Neural cell (in vitro differentiated cells): ENCODE results near the gene CCM2L. TPM values are rescaled to one million over a fixed set of nuclear protein-coding genes. Genes with fewer than 3 reads are reported as not detected.

Experiments
- H2AFZ ChIP-seq: fragments of 200-600, 300-800 bp; sonication (generic), shearing (Covaris generic); 2 replicates; pipeline ENCODE4 v1.6.0; 2014; ENCODE audit warnings: low read depth, mild to moderate bottlenecking, antibody characterized with exemption, low read length, moderate library complexity
- H3F3A ChIP-seq: fragments of 200-600 bp; shearing (Covaris generic); 2 replicates; pipeline ENCODE4 v1.6.1; 2016; ENCODE audit warnings: mild to moderate bottlenecking, moderate library complexity, mixed read lengths, antibody characterized with exemption, low read length; ENCODE audit not compliant: insufficient read depth, poor library complexity, severe bottlenecking
- H3K27ac ChIP-seq: fragments of 200-600, 300-800 bp; sonication (generic), shearing (Covaris generic); 2 replicates; pipeline ENCODE4 v1.5.1; 2014; ENCODE audit warnings: mild to moderate bottlenecking, low read length, moderate library complexity
- H3K27me3 ChIP-seq: fragments of 300-800, 200-600 bp; sonication (generic), shearing (Covaris generic); 2 replicates; pipeline ENCODE4 v1.6.0; 2014; ENCODE audit warnings: mild to moderate bottlenecking, low read depth, low read length, moderate library complexity; ENCODE audit not compliant: insufficient read depth
- H3K36me3 ChIP-seq: fragments of 300-800, 200-600 bp; sonication (generic), shearing (Covaris generic); 2 replicates; pipeline ENCODE4 v1.5.1; 2014; ENCODE audit warnings: mild to moderate bottlenecking, antibody characterized with exemption, low read length, moderate library complexity; ENCODE audit not compliant: insufficient read depth
- H3K4me2 ChIP-seq: fragments of 300-800, 200-600 bp; sonication (generic), shearing (Covaris generic); 2 replicates; pipeline ENCODE4 v1.6.0; 2014; ENCODE audit warnings: mild to moderate bottlenecking, low read length
- H3K4me3 ChIP-seq: fragments of 300-800, 200-600 bp; sonication (generic), shearing (Covaris generic); 2 replicates; pipeline ENCODE4 v1.5.1; 2014; ENCODE audit warnings: mild to moderate bottlenecking, low read length, moderate library complexity
- H3K79me2 ChIP-seq: fragments of 200-600 bp; shearing (Covaris generic); replicated peaks from 2 replicates; pipeline ENCODE4 v1.6.0; 2014; ENCODE audit warnings: mild to moderate bottlenecking, low read length, moderate library complexity; ENCODE audit not compliant: insufficient read depth
- H3K9ac ChIP-seq: fragments of 300-800, 200-600 bp; sonication (generic), shearing (Covaris generic); 2 replicates; pipeline ENCODE4 v1.6.1; 2016; ENCODE audit warnings: mild to moderate bottlenecking, low read length, mixed read lengths
- H3K9me2 ChIP-seq: fragments of 200-600 bp; shearing (Covaris generic); 2 replicates; pipeline ENCODE4 v1.6.1; 2016; ENCODE audit warnings: mild to moderate bottlenecking, low read length, mixed read lengths; ENCODE audit not compliant: insufficient read depth
- H3K9me3 ChIP-seq: fragments of 200-600, 300-800 bp; sonication (generic), shearing (Covaris generic); 2 replicates; pipeline ENCODE4 v1.6.1; 2016; ENCODE audit warnings: mild to moderate bottlenecking, mixed run types, low read length, moderate library complexity, mixed read lengths
- H4K20me1 ChIP-seq: fragments of 200-600 bp; shearing (Covaris generic); 2 replicates; pipeline ENCODE4 v1.6.1; 2016; ENCODE audit warnings: mild to moderate bottlenecking, mixed run types; ENCODE audit not compliant: insufficient read depth
- CTCF ChIP-seq: fragments of 450-650 bp; IDR thresholded peaks from 2 replicates; pipeline ENCODE4 v1.5.1; 2014; ENCODE audit warnings: antibody characterized with exemption, mild to moderate bottlenecking, moderate library complexity; ENCODE audit not compliant: poor library complexity, severe bottlenecking
- EP300 ChIP-seq: fragments of 450-650 bp; conservative IDR thresholded peaks from 2 replicates; pipeline ENCODE4 v1.6.1; 2014; ENCODE audit warnings: antibody characterized with exemption, mild to moderate bottlenecking, moderate library complexity; ENCODE audit not compliant: poor library complexity, severe bottlenecking
- EZH2 ChIP-seq: fragments of 200-600, 300-800 bp; shearing (Covaris generic), sonication (generic); IDR thresholded peaks from 2 replicates; pipeline ENCODE4 v1.6.1; 2014; ENCODE audit warnings: antibody characterized with exemption, low read length, borderline replicate concordance, mild to moderate bottlenecking; ENCODE audit not compliant: insufficient read depth, poor library complexity, severe bottlenecking
- MXI1 ChIP-seq: fragments of 450-650 bp; conservative IDR thresholded peaks from 2 replicates; pipeline ENCODE4 v1.6.1; 2014; ENCODE audit warnings: antibody characterized with exemption, mild to moderate bottlenecking; ENCODE audit not compliant: poor library complexity, severe bottlenecking
- POLR2AphosphoS5 ChIP-seq: IDR thresholded peaks from 2 replicates; pipeline ENCODE4 v1.6.1; 2012
- RAD21 ChIP-seq: fragments of 450-650 bp; conservative IDR thresholded peaks from 2 replicates; pipeline ENCODE4 v1.6.1; 2014; ENCODE audit warnings: antibody characterized with exemption, mild to moderate bottlenecking, moderate library complexity
- REST ChIP-seq: IDR thresholded peaks from 2 replicates; pipeline ENCODE4 v1.6.1; 2012; ENCODE audit warnings: borderline replicate concordance
- SMC3 ChIP-seq: fragments of 450-650 bp; conservative IDR thresholded peaks from 2 replicates; pipeline ENCODE4 v1.6.1; 2014; ENCODE audit warnings: antibody characterized with exemption, mild to moderate bottlenecking, moderate library complexity; ENCODE audit not compliant: poor library complexity
- TAF1 ChIP-seq: IDR thresholded peaks from 2 replicates; pipeline ENCODE4 v1.6.1; 2012; ENCODE audit warnings: low read depth
- polyA plus RNA-seq: library from polyadenylated mRNA; depleted of rRNA; stranded (reverse); fragments of >200 nt; gene quantifications from 2 replicates; pipeline ENCODE4 v1.2.3, GENCODE V29; 2014

Gene CCM2L
- polyA plus RNA-seq, 1 donor from 2014 or later, result 3.0 TPM

- TF ChIP-seq TAF1, result no peak
- no peak for TF ChIP-seq MXI1
- no peak for TF ChIP-seq POLR2AphosphoS5
- no peak for TF ChIP-seq EZH2
- no peak for TF ChIP-seq REST
- no peak for TF ChIP-seq RAD21
- TF ChIP-seq EP300, result no peak
- Histone ChIP-seq H3K9me3 (no peaks in the 10 kb centered on the region), H3K9ac (no peak overlapping the region), H3K79me2 (no peaks in the 10 kb centered on the region), H3K27ac (no peak overlapping the region), H2AFZ (no peak overlapping the region), H3K9me2 (no peaks in the 10 kb centered on the region), H3K36me3 (no peaks in the 10 kb centered on the region), H3K4me2 (no peak overlapping the region), H3K4me3 (no peak overlapping the region), H3F3A (no peaks in the 10 kb centered on the region), H4K20me1 (peaks cover 12% of the 10 kb centered on the region), H3K27me3 (peaks cover 37% of the 10 kb centered on the region)
These were observed 18.9 kb upstream of the CCM2L start for GRCh38 chr20:31991339-31991705.

GRCh38 chr20:31992086-31992485 lies 18.2 kb upstream of the CCM2L start:
- Histone ChIP-seq H3K9ac (no peak overlapping the region), H3K27me3 (peaks cover 37% of the 10 kb centered on the region), H3K4me2 (no peak overlapping the region), H3K27ac (no peak overlapping the region), H3K36me3 (peaks cover 5% of the 10 kb centered on the region), H3K9me2 (no peaks in the 10 kb centered on the region), H3K79me2 (no peaks in the 10 kb centered on the region), H2AFZ (no peak overlapping the region), H4K20me1 (peaks cover 12% of the 10 kb centered on the region), H3F3A (no peaks in the 10 kb centered on the region), H3K9me3 (no peaks in the 10 kb centered on the region), H3K4me3 (no peak overlapping the region)
- TF ChIP-seq POLR2AphosphoS5 (no peak), TAF1 (no peak), SMC3 (no peak), EP300 (no peak), RAD21 (no peak), REST (no peak), EZH2 (no peak), CTCF (no peak), MXI1 (no peak)
